Astrocyte (in vitro differentiated cells and primary cell): ENCODE data around the gene PIK3R6. TPM values are rescaled to one million over a fixed set of nuclear protein-coding genes. Genes with fewer than 3 reads are reported as not detected.

ENCODE experiments used
- DNase-seq: peaks from one replicate; pipeline ENCODE4 v3.0.0-alpha.2; 2010; ENCODE audit warnings: low read depth
- FAIRE-seq: peaks from 2 replicates; lab custom pipeline; 2011; peaks lifted over from hg19 to GRCh38; lab: Jason Lieb, UNC
- H2AFZ ChIP-seq: 2 replicates; pipeline ENCODE4 v1.6.0; 2012; ENCODE audit warnings: low read depth, low read length, inconsistent platforms
- H3K27ac ChIP-seq: 2 replicates; pipeline ENCODE4 v1.5.1; 2011; ENCODE audit warnings: low read depth, low read length, inconsistent platforms
- H3K27me3 ChIP-seq: 2 replicates; pipeline ENCODE4 v1.6.0; 2011; ENCODE audit warnings: low read length, inconsistent platforms; ENCODE audit not compliant: insufficient read depth
- H3K36me3 ChIP-seq: 2 replicates; pipeline ENCODE4 v1.5.1; 2011; ENCODE audit warnings: low read length, inconsistent platforms; ENCODE audit not compliant: insufficient read depth
- H3K4me1 ChIP-seq: 2 replicates; pipeline ENCODE4 v1.5.1; 2011; ENCODE audit warnings: low read length, inconsistent platforms; ENCODE audit not compliant: insufficient read depth
- H3K4me2 ChIP-seq: 2 replicates; pipeline ENCODE4 v1.6.0; 2012; ENCODE audit warnings: low read length, inconsistent platforms
- H3K4me3 ChIP-seq: 2 replicates; pipeline ENCODE4 v1.5.1; 2011; ENCODE audit warnings: low read depth, mild to moderate bottlenecking, low read length, inconsistent platforms; ENCODE audit not compliant: insufficient read depth
- H3K79me2 ChIP-seq: 2 replicates; pipeline ENCODE4 v1.6.0; 2012; ENCODE audit warnings: mild to moderate bottlenecking, low read length, inconsistent platforms; ENCODE audit not compliant: insufficient read depth
- H3K9ac ChIP-seq: 2 replicates; pipeline ENCODE4 v1.6.0; 2012; ENCODE audit warnings: mild to moderate bottlenecking, low read length, inconsistent platforms
- H3K9me3 ChIP-seq: 2 replicates; pipeline ENCODE4 v1.5.1; 2012; ENCODE audit warnings: low read depth, mild to moderate bottlenecking, low read length, inconsistent platforms; ENCODE audit not compliant: insufficient read depth
- H4K20me1 ChIP-seq: 2 replicates; pipeline ENCODE4 v1.6.0; 2012; ENCODE audit warnings: low read length, inconsistent platforms; ENCODE audit not compliant: insufficient read depth
- H3K27ac Mint-ChIP-seq: one replicate; pipeline ENCODE4 v1.8.0; 2021; ENCODE audit warnings: mild to moderate bottlenecking, mixed read lengths; ENCODE audit not compliant: unreplicated experiment
- H3K27me3 Mint-ChIP-seq: one replicate; pipeline ENCODE4 v1.8.0; 2021; ENCODE audit warnings: low read depth, mixed read lengths; ENCODE audit not compliant: unreplicated experiment
- H3K36me3 Mint-ChIP-seq: one replicate; pipeline ENCODE4 v1.8.0; 2021; ENCODE audit warnings: low read depth, mixed read lengths; ENCODE audit not compliant: unreplicated experiment
- H3K4me1 Mint-ChIP-seq: one replicate; pipeline ENCODE4 v1.8.0; 2021; ENCODE audit warnings: low read depth, mixed read lengths; ENCODE audit not compliant: unreplicated experiment
- H3K4me3 Mint-ChIP-seq: one replicate; pipeline ENCODE4 v1.8.0; 2021; ENCODE audit warnings: mild to moderate bottlenecking, moderate library complexity, mixed read lengths; ENCODE audit not compliant: unreplicated experiment
- H3K9me3 Mint-ChIP-seq: one replicate; pipeline ENCODE4 v1.8.0; 2021; ENCODE audit warnings: mild to moderate bottlenecking, mixed read lengths; ENCODE audit not compliant: unreplicated experiment
- CTCF ChIP-seq: IDR thresholded peaks from 2 replicates; pipeline ENCODE4 v1.5.1; 2011; ENCODE audit warnings: low read depth, mild to moderate bottlenecking, inconsistent platforms, low read length, moderate library complexity; ENCODE audit not compliant: insufficient read depth
- EZH2 ChIP-seq: IDR thresholded peaks from 2 replicates; pipeline ENCODE4 v1.6.1; 2012; ENCODE audit warnings: mild to moderate bottlenecking, low read length, inconsistent platforms; ENCODE audit not compliant: insufficient read depth
- total RNA-seq: library from RNA; stranded (reverse); gene quantifications from 2 replicates; pipeline ENCODE4 v1.2.1, GENCODE V29; 2021

PIK3R6 gene
- total RNA-seq, 1 donor from 2014 or later, result not detected

DNA sequence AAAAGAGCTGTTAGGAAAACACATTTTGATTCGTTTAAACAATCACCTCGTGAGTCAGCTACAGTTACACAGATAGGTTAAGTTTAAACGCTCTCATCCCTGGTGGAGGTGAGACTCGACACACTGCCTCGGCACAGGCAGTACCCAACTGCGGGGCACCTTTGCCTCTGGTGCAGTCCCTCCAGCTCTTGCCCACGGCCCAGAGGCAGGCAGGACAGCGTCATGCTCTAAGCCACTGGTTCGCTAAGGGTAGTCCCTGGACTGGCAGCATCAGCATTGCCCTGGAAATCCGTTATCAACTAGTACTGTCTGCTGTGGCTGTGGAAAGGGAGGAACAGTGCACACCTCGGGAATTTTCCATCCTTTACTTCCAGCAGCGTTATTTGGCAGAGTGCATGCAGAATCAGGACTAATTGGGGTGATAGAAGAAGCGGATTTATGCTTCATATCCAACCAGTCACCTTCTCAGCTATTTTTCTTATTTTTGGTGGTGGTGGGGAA lies 3.7 kb upstream of the PIK3R6 start:
- Histone ChIP-seq H3K9me3 (no peaks in the 10 kb centered on the region), H3K9ac (no peak overlapping the region), H3K79me2 (no peaks in the 10 kb centered on the region), H3K4me2 (no peak overlapping the region), H3K27me3 (peaks cover 27% of the 10 kb centered on the region), H3K27ac (no peak overlapping the region), H4K20me1 (no peaks in the 10 kb centered on the region), H3K4me1 (no peaks in the 10 kb centered on the region), H2AFZ (no peak overlapping the region), H3K36me3 (no peaks in the 10 kb centered on the region), H3K4me3 (no peak overlapping the region)
- Mint-ChIP-seq H3K27ac (no peak overlapping the region), H3K27me3 (peaks cover 60% of the 10 kb centered on the region), H3K9me3 (peaks cover 4% of the 10 kb centered on the region), H3K4me1 (no peaks in the 10 kb centered on the region), H3K36me3 (peaks cover 2% of the 10 kb centered on the region), H3K4me3 (no peak overlapping the region)
- no peak for FAIRE-seq
- DNase-seq, result no peak
- TF ChIP-seq EZH2 (no peak), CTCF (no peak)

DNA sequence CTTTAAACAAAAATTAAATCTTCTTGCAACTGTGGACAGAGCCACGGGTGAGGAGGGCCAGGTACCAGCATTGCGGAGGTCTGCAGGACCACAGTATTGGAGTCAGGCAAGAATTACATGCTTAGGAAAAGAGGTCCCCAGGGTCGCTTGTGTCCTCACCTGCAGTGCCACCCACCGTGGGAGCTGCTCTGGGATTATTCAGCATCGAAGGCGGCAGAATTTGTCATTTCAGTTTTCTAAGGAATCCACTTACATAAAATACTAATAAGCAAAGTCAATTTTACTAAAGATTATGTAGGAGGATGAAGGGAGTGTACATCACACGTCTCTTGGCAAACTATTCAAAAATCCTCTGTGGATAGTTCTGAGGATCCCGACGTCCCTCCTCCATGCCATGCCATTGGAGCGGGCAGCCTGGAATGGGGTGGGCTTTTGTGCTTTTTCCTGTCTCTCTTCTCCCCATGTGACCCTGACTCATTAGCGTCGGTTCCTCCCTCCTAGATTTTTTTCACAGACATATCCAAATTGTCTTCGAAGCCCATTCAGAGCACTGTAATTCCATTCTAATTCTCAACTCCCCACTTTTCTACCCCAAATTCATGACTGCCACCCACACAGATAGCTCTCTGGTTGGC lies 3.0 kb upstream of the PIK3R6 start:
- Histone ChIP-seq H3K79me2 (no peaks in the 10 kb centered on the region), H3K9me3 (no peaks in the 10 kb centered on the region), H3K4me3 (no peak overlapping the region), H3K27ac (no peak overlapping the region), H3K36me3 (no peaks in the 10 kb centered on the region), H3K4me1 (no peaks in the 10 kb centered on the region), H3K9ac (no peak overlapping the region), H2AFZ (no peak overlapping the region), H4K20me1 (no peaks in the 10 kb centered on the region), H3K27me3 (peaks cover 27% of the 10 kb centered on the region), H3K4me2 (no peak overlapping the region)
- TF ChIP-seq EZH2, result no peak
- no peak for TF ChIP-seq CTCF
- H3K4me3 Mint-ChIP-seq, result no peak overlapping the region
- DNase-seq, result no peak
- FAIRE-seq, result no peak
- no peak overlapping the region for H3K27ac Mint-ChIP-seq
- peaks cover 4% of the 10 kb centered on the region for H3K9me3 Mint-ChIP-seq
- no peaks in the 10 kb centered on the region for H3K4me1 Mint-ChIP-seq
- peaks cover 60% of the 10 kb centered on the region for H3K27me3 Mint-ChIP-seq
- peaks cover 2% of the 10 kb centered on the region for H3K36me3 Mint-ChIP-seq
